HEK293 (cell line): ENCODE results near the gene SYT2.

Experiments
- CTCF ChIA-PET: fragments of 350-600 bp; formaldehyde crosslinking; extraction: SDS; loops from one replicate; lab custom pipeline; 2021; ENCODE audit warnings: antibody characterized with exemption; lab: Yijun Ruan, JAX
- POLR2A ChIA-PET: fragments of 300-600 bp; formaldehyde crosslinking; extraction: SDS; loops from one replicate; lab custom pipeline; 2020; ENCODE audit warnings: antibody characterized with exemption, inconsistent platforms; lab: Yijun Ruan, JAX
- H3K27ac ChIP-seq: fragments of 200-500 bp; sonication (Bioruptor generic); 2 replicates; pipeline ENCODE4 v1.5.1; 2014; ENCODE audit warnings: low read depth, low read length, control low read depth, inconsistent platforms; ENCODE audit errors: extremely low read depth
- H3K36me3 ChIP-seq, 2 experiments: fragments of 200-500 bp in 1 of 2; sonication (Bioruptor generic) in 1 of 2; 1 replicate in 1 of 2; 2 replicates in 1 of 2; pipeline ENCODE4 v1.5.1; 2014 to 2017; ENCODE audit warnings: inconsistent platforms in 2 of 2, low read length in 2 of 2; ENCODE audit not compliant: control insufficient read depth in 2 of 2, insufficient read depth in 1 of 2
- H3K4me1 ChIP-seq: fragments of 200-500 bp; sonication (Bioruptor generic); 2 replicates; pipeline ENCODE4 v1.5.1; 2014; ENCODE audit warnings: mild to moderate bottlenecking, low read length, inconsistent platforms; ENCODE audit not compliant: control insufficient read depth, insufficient read depth
- H3K4me3 ChIP-seq: 2 replicates; pipeline ENCODE4 v1.5.1; 2011; ENCODE audit warnings: low read depth, mild to moderate bottlenecking, control low read depth, low read length, moderate library complexity
- H3K9me3 ChIP-seq: fragments of 200-500 bp; sonication (Bioruptor generic); 2 replicates; pipeline ENCODE4 v1.5.1; 2014; ENCODE audit warnings: low read depth, low read length, inconsistent platforms; ENCODE audit not compliant: control insufficient read depth, insufficient read depth
- CTCF ChIP-seq: fragments of 450-650 bp; formaldehyde crosslinking; IDR thresholded peaks from 2 replicates; pipeline ENCODE4 v1.5.1; 2016; ENCODE audit warnings: missing biosample characterization, missing genetic modification characterization
- KLF9 ChIP-seq: fragments of 450-650 bp; formaldehyde crosslinking; IDR thresholded peaks from 2 replicates; pipeline ENCODE4 v1.5.1; 2016; ENCODE audit warnings: missing biosample characterization, missing genetic modification characterization, low read depth
- MEIS1 ChIP-seq: sonication (generic); formaldehyde crosslinking; IDR thresholded peaks from 2 replicates; pipeline ENCODE4 v1.8.1; 2022; ENCODE audit warnings: missing genetic modification reagents, mild to moderate bottlenecking, borderline replicate concordance
- MZF1 ChIP-seq: fragments of 450-650 bp; formaldehyde crosslinking; IDR thresholded peaks from 2 replicates; pipeline ENCODE4 v1.5.1; 2017; ENCODE audit warnings: missing biosample characterization, missing genetic modification characterization, borderline replicate concordance
- SCRT1 ChIP-seq: fragments of 450-650 bp; formaldehyde crosslinking; IDR thresholded peaks from 2 replicates; pipeline ENCODE4 v1.5.1; 2016; ENCODE audit warnings: missing biosample characterization, missing genetic modification characterization, borderline replicate concordance
- ZNF24 ChIP-seq: fragments of 450-650 bp; formaldehyde crosslinking; IDR thresholded peaks from 2 replicates; pipeline ENCODE4 v1.5.1; 2016; ENCODE audit warnings: missing biosample characterization, missing genetic modification characterization
- ZNF248 ChIP-seq: fragments of 450-650 bp; formaldehyde crosslinking; IDR thresholded peaks from 2 replicates; pipeline ENCODE4 v1.5.1; 2017; ENCODE audit warnings: missing biosample characterization, missing genetic modification characterization
- ZNF302 ChIP-seq: fragments of 450-650 bp; formaldehyde crosslinking; IDR thresholded peaks from 2 replicates; pipeline ENCODE4 v1.5.1; 2016; ENCODE audit warnings: missing biosample characterization, missing genetic modification characterization, low read depth
- ZNF335 ChIP-seq: fragments of 450-650 bp; formaldehyde crosslinking; conservative IDR thresholded peaks from 2 replicates; pipeline ENCODE4 v1.5.1; 2016; ENCODE audit warnings: missing biosample characterization, missing genetic modification characterization
- ZNF433 ChIP-seq: fragments of 450-650 bp; formaldehyde crosslinking; IDR thresholded peaks from 2 replicates; pipeline ENCODE4 v1.5.1; 2016; ENCODE audit warnings: missing biosample characterization, missing genetic modification characterization, low read depth
- ZNF501 ChIP-seq: fragments of 450-650 bp; formaldehyde crosslinking; IDR thresholded peaks from 2 replicates; pipeline ENCODE4 v1.5.1; 2016; ENCODE audit warnings: missing biosample characterization, missing genetic modification characterization
- ZNF529 ChIP-seq: fragments of 450-650 bp; formaldehyde crosslinking; IDR thresholded peaks from 2 replicates; pipeline ENCODE4 v1.5.1; 2017; ENCODE audit warnings: missing genetic modification characterization, missing biosample characterization; ENCODE audit not compliant: insufficient replicate concordance
- ZNF571 ChIP-seq: fragments of 450-650 bp; formaldehyde crosslinking; IDR thresholded peaks from 2 replicates; pipeline ENCODE4 v1.5.0; 2017; ENCODE audit warnings: missing biosample characterization, missing genetic modification characterization
- ZNF580 ChIP-seq: fragments of 450-650 bp; formaldehyde crosslinking; IDR thresholded peaks from 2 replicates; pipeline ENCODE4 v1.5.1; 2016; ENCODE audit warnings: missing biosample characterization, missing genetic modification characterization
- ZNF639 ChIP-seq: fragments of 450-650 bp; formaldehyde crosslinking; IDR thresholded peaks from 2 replicates; pipeline ENCODE4 v1.5.1; 2016; ENCODE audit warnings: missing biosample characterization, missing genetic modification characterization
- ZNF701 ChIP-seq: fragments of 450-650 bp; formaldehyde crosslinking; IDR thresholded peaks from 2 replicates; pipeline ENCODE4 v1.5.1; 2016; ENCODE audit warnings: missing biosample characterization, missing genetic modification characterization
- ZNF707 ChIP-seq: fragments of 450-650 bp; formaldehyde crosslinking; IDR thresholded peaks from 2 replicates; pipeline ENCODE4 v1.5.1; 2016; ENCODE audit warnings: missing biosample characterization, missing genetic modification characterization
- ZNF768 ChIP-seq: fragments of 450-650 bp; formaldehyde crosslinking; IDR thresholded peaks from 2 replicates; pipeline ENCODE4 v1.5.1; 2018; ENCODE audit warnings: missing biosample characterization, mild to moderate bottlenecking, missing genetic modification characterization
- ZNF830 ChIP-seq: fragments of 450-650 bp; IDR thresholded peaks from 2 replicates; pipeline ENCODE4 v1.5.0; 2018; ENCODE audit warnings: missing biosample characterization, missing genetic modification characterization, low read depth, mild to moderate bottlenecking, moderate library complexity
- ZNF837 ChIP-seq: fragments of 450-650 bp; formaldehyde crosslinking; IDR thresholded peaks from 2 replicates; pipeline ENCODE4 v1.5.1; 2016; ENCODE audit warnings: missing biosample characterization, missing genetic modification characterization
- TF ChIP-seq, protein P1 (sequence below): fragments of 450-650 bp; formaldehyde crosslinking; IDR thresholded peaks from 2 replicates; pipeline ENCODE4 v1.5.1; 2017; ENCODE audit warnings: missing biosample characterization, missing genetic modification characterization
- TF ChIP-seq, protein P2 (sequence below): fragments of 450-650 bp; formaldehyde crosslinking; IDR thresholded peaks from 2 replicates; pipeline ENCODE4 v1.5.1; 2016; ENCODE audit warnings: missing biosample characterization, missing genetic modification characterization
- TF ChIP-seq, protein P3 (sequence below): fragments of 450-650 bp; formaldehyde crosslinking; IDR thresholded peaks from 2 replicates; pipeline ENCODE4 v1.5.1; 2016; ENCODE audit warnings: missing biosample characterization, missing genetic modification characterization

Gene SYT2

DNA sequence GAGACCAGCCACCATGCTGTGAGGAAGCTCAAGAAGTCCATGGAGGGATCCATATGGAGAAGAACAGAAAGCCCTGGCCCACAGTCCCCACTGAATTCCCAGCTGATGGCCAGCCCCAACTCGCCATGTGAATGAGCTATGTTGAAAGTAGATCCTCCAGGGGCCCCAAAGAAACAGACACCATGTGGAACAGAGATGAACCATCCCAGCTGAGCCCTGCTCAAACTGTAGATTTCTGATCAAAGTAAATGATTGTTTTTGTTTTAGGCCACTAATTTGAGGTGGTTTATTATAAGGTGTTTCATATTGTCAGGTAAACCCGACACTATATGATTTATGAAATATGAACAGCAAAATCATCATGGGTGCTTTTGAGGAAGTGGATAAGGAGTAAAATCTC is 32.8 kb downstream of the SYT2 start (continued):
- no peak for TF ChIP-seq ZNF580 (tag by site-specific recombination)

DNA sequence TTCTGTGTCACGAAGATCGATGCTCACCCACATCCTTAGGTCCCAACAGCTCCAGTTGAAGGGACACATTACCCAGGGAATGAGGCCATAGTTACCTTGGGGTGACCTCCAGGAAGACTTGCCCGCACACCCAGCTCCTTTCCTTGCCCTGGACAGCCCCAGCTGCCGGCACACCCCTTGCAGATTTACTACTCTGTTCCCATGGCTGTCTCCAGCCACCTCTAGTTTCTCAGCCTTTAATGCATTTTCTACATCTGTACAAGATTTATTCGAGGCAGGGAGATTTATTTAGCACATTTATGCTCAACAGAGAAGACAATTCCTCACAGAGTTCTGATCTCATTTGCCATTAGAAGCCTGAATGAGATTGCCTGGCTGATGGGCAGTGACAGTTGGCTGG is 36.7 kb downstream of the SYT2 start:
- Histone ChIP-seq H3K27ac (no peak overlapping the region), H3K36me3 (no peaks in the 10 kb centered on the region), H3K4me1 (no peaks in the 10 kb centered on the region), H3K4me3 (no peak overlapping the region), H3K9me3 (no peaks in the 10 kb centered on the region)
- TF ChIP-seq, protein P1, sequence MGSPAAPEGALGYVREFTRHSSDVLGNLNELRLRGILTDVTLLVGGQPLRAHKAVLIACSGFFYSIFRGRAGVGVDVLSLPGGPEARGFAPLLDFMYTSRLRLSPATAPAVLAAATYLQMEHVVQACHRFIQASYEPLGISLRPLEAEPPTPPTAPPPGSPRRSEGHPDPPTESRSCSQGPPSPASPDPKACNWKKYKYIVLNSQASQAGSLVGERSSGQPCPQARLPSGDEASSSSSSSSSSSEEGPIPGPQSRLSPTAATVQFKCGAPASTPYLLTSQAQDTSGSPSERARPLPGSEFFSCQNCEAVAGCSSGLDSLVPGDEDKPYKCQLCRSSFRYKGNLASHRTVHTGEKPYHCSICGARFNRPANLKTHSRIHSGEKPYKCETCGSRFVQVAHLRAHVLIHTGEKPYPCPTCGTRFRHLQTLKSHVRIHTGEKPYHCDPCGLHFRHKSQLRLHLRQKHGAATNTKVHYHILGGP = no peak
- TF ChIP-seq ZNF248 (tag by site-specific recombination) = no peak
- TF ChIP-seq ZNF335 (tag by site-specific recombination) = no peak
- no peak for TF ChIP-seq ZNF571
- TF ChIP-seq ZNF701 (tag by site-specific recombination) = no peak
- TF ChIP-seq SCRT1 (tag by site-specific recombination) = no peak
- TF ChIP-seq ZNF24 (tag by site-specific recombination) = no peak
- TF ChIP-seq ZNF302 = no peak
- no peak for TF ChIP-seq MZF1 (tag by site-specific recombination)
- TF ChIP-seq ZNF707 (tag by site-specific recombination) = no peak
- no peak for TF ChIP-seq ZNF837 (tag by site-specific recombination)
- TF ChIP-seq ZNF433 (tag by site-specific recombination) = no peak
- TF ChIP-seq ZNF768 (tag by site-specific recombination) = no peak
- TF ChIP-seq, protein P2, sequence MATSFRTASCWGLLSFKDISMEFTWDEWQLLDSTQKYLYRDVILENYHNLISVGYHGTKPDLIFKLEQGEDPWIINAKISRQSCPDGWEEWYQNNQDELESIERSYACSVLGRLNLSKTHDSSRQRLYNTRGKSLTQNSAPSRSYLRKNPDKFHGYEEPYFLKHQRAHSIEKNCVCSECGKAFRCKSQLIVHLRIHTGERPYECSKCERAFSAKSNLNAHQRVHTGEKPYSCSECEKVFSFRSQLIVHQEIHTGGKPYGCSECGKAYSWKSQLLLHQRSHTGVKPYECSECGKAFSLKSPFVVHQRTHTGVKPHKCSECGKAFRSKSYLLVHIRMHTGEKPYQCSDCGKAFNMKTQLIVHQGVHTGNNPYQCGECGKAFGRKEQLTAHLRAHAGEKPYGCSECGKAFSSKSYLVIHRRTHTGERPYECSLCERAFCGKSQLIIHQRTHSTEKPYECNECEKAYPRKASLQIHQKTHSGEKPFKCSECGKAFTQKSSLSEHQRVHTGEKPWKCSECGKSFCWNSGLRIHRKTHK (tag by site-specific recombination) = no peak
- no peak for TF ChIP-seq KLF9 (tag by site-specific recombination)
- TF ChIP-seq ZNF501 = no peak
- TF ChIP-seq MEIS1 (CRISPR knock-in tag) = no peak
- ChIA-PET POLR2A (no interaction called here), CTCF (interaction anchor here (0.6 kb wide), 1 partner anchor 46 kb away, joined by 3 read pairs; no protein-coding TSS in a partner anchor)

GRCh38 chr1:202671399-202671798 is 38.9 kb downstream of the SYT2 start:
- POLR2A ChIA-PET = no interaction called here
- Histone ChIP-seq H3K27ac (no peak overlapping the region), H3K9me3 (no peaks in the 10 kb centered on the region), H3K36me3 (no peaks in the 10 kb centered on the region), H3K4me3 (no peak overlapping the region), H3K4me1 (no peaks in the 10 kb centered on the region)
- CTCF ChIA-PET = interaction anchor here (0.9 kb wide), 2 partner anchors 42 to 49 kb away, joined by 3 read pairs; no protein-coding TSS in a partner anchor
- TF ChIP-seq, protein P3, sequence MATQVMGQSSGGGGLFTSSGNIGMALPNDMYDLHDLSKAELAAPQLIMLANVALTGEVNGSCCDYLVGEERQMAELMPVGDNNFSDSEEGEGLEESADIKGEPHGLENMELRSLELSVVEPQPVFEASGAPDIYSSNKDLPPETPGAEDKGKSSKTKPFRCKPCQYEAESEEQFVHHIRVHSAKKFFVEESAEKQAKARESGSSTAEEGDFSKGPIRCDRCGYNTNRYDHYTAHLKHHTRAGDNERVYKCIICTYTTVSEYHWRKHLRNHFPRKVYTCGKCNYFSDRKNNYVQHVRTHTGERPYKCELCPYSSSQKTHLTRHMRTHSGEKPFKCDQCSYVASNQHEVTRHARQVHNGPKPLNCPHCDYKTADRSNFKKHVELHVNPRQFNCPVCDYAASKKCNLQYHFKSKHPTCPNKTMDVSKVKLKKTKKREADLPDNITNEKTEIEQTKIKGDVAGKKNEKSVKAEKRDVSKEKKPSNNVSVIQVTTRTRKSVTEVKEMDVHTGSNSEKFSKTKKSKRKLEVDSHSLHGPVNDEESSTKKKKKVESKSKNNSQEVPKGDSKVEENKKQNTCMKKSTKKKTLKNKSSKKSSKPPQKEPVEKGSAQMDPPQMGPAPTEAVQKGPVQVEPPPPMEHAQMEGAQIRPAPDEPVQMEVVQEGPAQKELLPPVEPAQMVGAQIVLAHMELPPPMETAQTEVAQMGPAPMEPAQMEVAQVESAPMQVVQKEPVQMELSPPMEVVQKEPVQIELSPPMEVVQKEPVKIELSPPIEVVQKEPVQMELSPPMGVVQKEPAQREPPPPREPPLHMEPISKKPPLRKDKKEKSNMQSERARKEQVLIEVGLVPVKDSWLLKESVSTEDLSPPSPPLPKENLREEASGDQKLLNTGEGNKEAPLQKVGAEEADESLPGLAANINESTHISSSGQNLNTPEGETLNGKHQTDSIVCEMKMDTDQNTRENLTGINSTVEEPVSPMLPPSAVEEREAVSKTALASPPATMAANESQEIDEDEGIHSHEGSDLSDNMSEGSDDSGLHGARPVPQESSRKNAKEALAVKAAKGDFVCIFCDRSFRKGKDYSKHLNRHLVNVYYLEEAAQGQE = no peak
- no peak for TF ChIP-seq ZNF639 (tag by site-specific recombination)
- no peak for TF ChIP-seq ZNF830 (tag by site-specific recombination)
- TF ChIP-seq ZNF529 (tag by site-specific recombination) = no peak
- no peak for TF ChIP-seq CTCF
